ENCODE results near the gene FREM3.

DNA sequence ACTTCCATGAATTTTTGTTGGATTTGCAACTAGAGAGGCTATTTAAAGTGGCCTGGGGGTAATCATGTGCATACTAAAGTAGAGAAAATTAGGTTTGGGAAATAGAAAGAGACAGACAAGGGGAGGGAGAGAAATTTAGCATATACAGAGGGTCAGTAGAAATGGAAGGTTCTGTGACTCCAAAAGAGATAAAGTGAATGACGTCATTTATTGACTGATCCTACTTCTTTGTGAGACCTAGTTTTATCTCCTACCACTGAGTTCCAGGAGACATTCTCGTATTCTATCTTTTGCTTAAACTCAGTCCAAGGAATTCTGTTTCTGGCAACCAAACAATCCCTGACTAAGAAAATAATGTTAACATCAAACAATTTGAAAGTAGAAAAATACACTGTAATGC lies 42.4 kb upstream of the FREM3 start:
- TF ChIP-seq, protein P1, sequence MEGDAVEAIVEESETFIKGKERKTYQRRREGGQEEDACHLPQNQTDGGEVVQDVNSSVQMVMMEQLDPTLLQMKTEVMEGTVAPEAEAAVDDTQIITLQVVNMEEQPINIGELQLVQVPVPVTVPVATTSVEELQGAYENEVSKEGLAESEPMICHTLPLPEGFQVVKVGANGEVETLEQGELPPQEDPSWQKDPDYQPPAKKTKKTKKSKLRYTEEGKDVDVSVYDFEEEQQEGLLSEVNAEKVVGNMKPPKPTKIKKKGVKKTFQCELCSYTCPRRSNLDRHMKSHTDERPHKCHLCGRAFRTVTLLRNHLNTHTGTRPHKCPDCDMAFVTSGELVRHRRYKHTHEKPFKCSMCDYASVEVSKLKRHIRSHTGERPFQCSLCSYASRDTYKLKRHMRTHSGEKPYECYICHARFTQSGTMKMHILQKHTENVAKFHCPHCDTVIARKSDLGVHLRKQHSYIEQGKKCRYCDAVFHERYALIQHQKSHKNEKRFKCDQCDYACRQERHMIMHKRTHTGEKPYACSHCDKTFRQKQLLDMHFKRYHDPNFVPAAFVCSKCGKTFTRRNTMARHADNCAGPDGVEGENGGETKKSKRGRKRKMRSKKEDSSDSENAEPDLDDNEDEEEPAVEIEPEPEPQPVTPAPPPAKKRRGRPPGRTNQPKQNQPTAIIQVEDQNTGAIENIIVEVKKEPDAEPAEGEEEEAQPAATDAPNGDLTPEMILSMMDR (IDR thresholded peaks at IDR 0.05) = no peak
- no peak for TF ChIP-seq POLR2A (IDR thresholded peaks at IDR 0.05)
- TF ChIP-seq POLR2AphosphoS5 (IDR thresholded peaks at IDR 0.05) = no peak
